Ovary (tissue), 9 donors: ENCODE results near the gene PTPRK. TPM values are rescaled to one million over a fixed set of nuclear protein-coding genes. Genes with fewer than 3 reads are reported as not detected.

Experiments used
- DNase-seq, 5 donors: peaks; one replicate each; pipeline ENCODE4 v3.0.0-alpha.2; 2019 to 2020
- H3K27ac ChIP-seq, 2 donors: fragments of 200-600 bp; one replicate each; pipeline versions ENCODE4 v1.5.1 to v1.8.0; 2019 to 2022
- H3K27me3 ChIP-seq: fragments of 200-600 bp; one replicate; pipeline ENCODE4 v1.8.0; 2022
- H3K36me3 ChIP-seq: fragments of 200-600 bp; sonication (generic); one replicate; pipeline ENCODE4 v1.5.1; 2019
- H3K4me1 ChIP-seq: one replicate; pipeline ENCODE4 v1.8.1; 2013; ENCODE audit warnings: mild to moderate bottlenecking, moderate library complexity; ENCODE audit not compliant: insufficient read depth
- H3K4me3 ChIP-seq: fragments of 200-600 bp; sonication (generic); one replicate; pipeline ENCODE4 v1.5.1; 2017
- H3K9me3 ChIP-seq, 2 donors: fragments of 200-600 bp in 1 of 2; sonication (generic) in 1 of 2; one replicate each; pipeline versions ENCODE4 v1.5.1 to v1.8.1; 2013 to 2019; ENCODE audit warnings: mild to moderate bottlenecking in 1 of 2, moderate library complexity in 1 of 2
- CTCF ChIP-seq, 3 donors: fragments of 450-650 bp in 2 of 3; fragments of 200-600 bp in 1 of 3; IDR thresholded peaks; one replicate each; pipeline versions ENCODE4 v1.5.1 to v1.8.0; 2016 to 2022; ENCODE audit warnings: antibody characterized with exemption in 3 of 3, mild to moderate bottlenecking in 1 of 3
- EP300 ChIP-seq: sonication (generic); formaldehyde crosslinking; IDR thresholded peaks from one replicate; pipeline ENCODE4 v1.6.1; 2017; ENCODE audit warnings: antibody characterized with exemption
- POLR2A ChIP-seq: fragments of 450-650 bp; IDR thresholded peaks from one replicate; pipeline ENCODE4 v1.6.1; 2017; ENCODE audit warnings: antibody characterized with exemption, mild to moderate bottlenecking, moderate library complexity
- WGBS, 3 donors: extraction: QIAGEN DNeasy Blood & Tissue Kit in 1 of 3; methylation state at CpG; one replicate each; pipeline versions ENCODE4 v1.1.5 to v1.1.7; 2013 to 2017; 5-methylcytosine and 5-hydroxymethylcytosine counted together
- intact Hi-C, 4 donors: fragments of 100-400 bp; cut with DNase I; formaldehyde crosslinking; loops; one replicate each; pipeline versions ENCODE4 v1.11.0 to v1.15.1; 2022 to 2023
- polyA plus RNA-seq, 2 donors: library from polyadenylated mRNA; stranded (reverse); fragments of 200-250 nt in 1 of 2; fragments of 350-450 nt in 1 of 2; fragmentation: Illumina TruSeq in 1 of 2; extraction: RNeasy Lipid Tissue Mini Kit (QIAGEN cat#74804) in 1 of 2; gene quantifications; one replicate each; pipeline ENCODE4 v1.2.3, GENCODE V29; 2013 to 2014
- total RNA-seq, 7 donors: library from RNA; depleted of rRNA in 2 of 7; stranded (reverse); fragments of >200 nt in 2 of 7; fragmentation: NEBNext Ultra II Directional in 3 of 7; extraction: Animal tissue kit (Norgen Biotek cat#: 25700) in 3 of 7; gene quantifications; one replicate each; pipeline versions ENCODE4 v1.1.0 to v1.2.4, GENCODE V29; 2016 to 2023
- donor health status: DM: no; HTN: no; CAD: no; lungs with moderate emphysema.
- donor health status: DM: no; HTN: no; CAD: no.
- donor health status: Bipolar disorder and iron deficiency.
- donor health status: DM: yes; HTN: yes; CAD: no.
- donor health status: DM: no; HTN: no; CAD: no.
- donor health status: DM: yes; HTN: yes; CAD: no.

The PTPRK gene
- total and polyA plus RNA-seq, 9 donors: 24.0 to 50.7 (median 44.1) TPM

- Histone ChIP-seq H3K4me3 (no peak overlapping the region), H3K27ac (no peak overlapping the region), H3K36me3 (no peaks in the 10 kb centered on the region), H3K9me3 (peaks cover 5 to 7% of the 10 kb centered on the region in 2 donors), H3K27me3 (no peaks in the 10 kb centered on the region), H3K4me1 (peaks cover 4% of the 10 kb centered on the region)
- WGBS, 3 donors: 94 to 99% (median 97%) methylated on average over 4 of the region's 4 CpGs
- intact Hi-C loops: no loop called here
- no peak for TF ChIP-seq POLR2A
- no peak for TF ChIP-seq CTCF (IDR thresholded peaks at IDR 0.05)
- TF ChIP-seq EP300: no peak
- DNase-seq: no peak
Measured at GRCh38 chr6:128376952-128377503, 143.4 kb downstream of the PTPRK start.

- Histone ChIP-seq H3K27ac (no peak overlapping the region), H3K4me3 (no peak overlapping the region)
- intact Hi-C loops: no loop called here
Measured at GRCh38 chr6:128371136-128371535, 149.3 kb downstream of the PTPRK start.

GRCh38 chr6:128370072-128370471 lies 150.3 kb downstream of the PTPRK start:
- Histone ChIP-seq H3K4me3 (no peak overlapping the region), H3K27ac (no peak overlapping the region), H3K27me3 (no peaks in the 10 kb centered on the region), H3K4me1 (peaks cover 1% of the 10 kb centered on the region), H3K36me3 (no peaks in the 10 kb centered on the region), H3K9me3 (peaks cover 0 to under 1% of the 10 kb centered on the region in 2 donors)
- WGBS, 3 donors: 3 to 7% (median 5%) methylated on average over 2 of the region's 2 CpGs
- intact Hi-C loops: no loop called here
- no peak for DNase-seq
- TF ChIP-seq POLR2A (no peak), CTCF (IDR thresholded peaks at IDR 0.05) (peak in 2 of 3 donors; percentile 23 to 39), EP300 (no peak)

More at GRCh38 chr6:128371136-128371535, 149.3 kb downstream of the PTPRK start:
- no peaks in the 10 kb centered on the region for H3K36me3 ChIP-seq
- TF ChIP-seq CTCF (IDR thresholded peaks at IDR 0.05) (no peak), POLR2A (no peak), EP300 (no peak)
- WGBS, 3 donors: 96 to 97% (median 97%) methylated on average over 4 of the region's 4 CpGs
- DNase-seq: no peak
- H3K9me3 ChIP-seq: peaks cover 0 to 5% of the 10 kb centered on the region in 2 donors
- H3K27me3 ChIP-seq: no peaks in the 10 kb centered on the region
- H3K4me1 ChIP-seq: peaks cover 1% of the 10 kb centered on the region

GRCh38 chr6:128368213-128368944 lies 152.0 kb downstream of the PTPRK start:
- Histone ChIP-seq H3K27me3 (no peaks in the 10 kb centered on the region), H3K36me3 (no peaks in the 10 kb centered on the region), H3K9me3 (no peaks in the 10 kb centered on the region), H3K27ac (no peak overlapping the region), H3K4me1 (peaks cover 1% of the 10 kb centered on the region), H3K4me3 (no peak overlapping the region)
- intact Hi-C loops: no loop called here
- DNase-seq: no peak
- TF ChIP-seq POLR2A: no peak
- TF ChIP-seq CTCF (IDR thresholded peaks at IDR 0.05): no peak
- TF ChIP-seq EP300: no peak
- whole genome bisulfite sequencing, 3 donors: 79 to 86% (median 85%) methylated on average over 3 of the region's 3 CpGs
